WI38 (cell line): Measurements from ENCODE around the gene IKZF2.

ENCODE experiments used
- H3K4me3 ChIP-seq: 2 replicates; pipeline ENCODE4 v1.5.1; 2011; ENCODE audit warnings: low read depth, mild to moderate bottlenecking, control low read depth, low read length
- CTCF ChIP-seq: IDR thresholded peaks from 2 replicates; pipeline ENCODE4 v1.5.1; 2012; ENCODE audit warnings: low read depth, mild to moderate bottlenecking, control low read depth, low read length

IKZF2 gene

GRCh38 chr2:213147538-213147937 lies 3.9 kb downstream of the IKZF2 start:
- TF ChIP-seq CTCF: no peak

GRCh38 chr2:213145715-213146242 lies 5.6 kb downstream of the IKZF2 start:
- TF ChIP-seq CTCF: no peak
- H3K4me3 ChIP-seq: no peak overlapping the region

More at GRCh38 chr2:213147538-213147937, 3.9 kb downstream of the IKZF2 start:
- H3K4me3 ChIP-seq: no peak overlapping the region

GRCh38 chr2:213137064-213137463 lies 14.3 kb downstream of the IKZF2 start:
- H3K4me3 ChIP-seq: no peak overlapping the region
- TF ChIP-seq CTCF: no peak

GRCh38 chr2:213129311-213129710 lies 22.1 kb downstream of the IKZF2 start:
- no peak overlapping the region for H3K4me3 ChIP-seq
- no peak for TF ChIP-seq CTCF

GRCh38 chr2:213125646-213126347 lies 25.6 kb downstream of the IKZF2 start:
- no peak for TF ChIP-seq CTCF

GRCh38 chr2:213122725-213123124 lies 28.7 kb downstream of the IKZF2 start:
- no peak for TF ChIP-seq CTCF
- no peak overlapping the region for H3K4me3 ChIP-seq

More at GRCh38 chr2:213125646-213126347, 25.6 kb downstream of the IKZF2 start:
- H3K4me3 ChIP-seq: no peak overlapping the region

GRCh38 chr2:213121690-213122089 lies 29.7 kb downstream of the IKZF2 start:
- TF ChIP-seq CTCF: no peak
- no peak overlapping the region for H3K4me3 ChIP-seq
